Dendritic cell treated with granulocyte-macrophage colony-stimulating factor and Interleukin-4, amounts not matched to agents 40 ng/mL and 50 ng/mL, for 4 days (primary cell): Measurements from ENCODE around the gene C10orf95.
A peak's percentile ranks its signal among the peaks of the same experiment; 100 is the strongest.
"Not testable (repeated sequence)": the region's sequence is repeated elsewhere in the genome, so short reads cannot be mapped to it uniquely, and the experiment has no call there.

Experiments
- H3K27ac Mint-ChIP-seq: one replicate; pipeline ENCODE4 v1.8.0; 2022; ENCODE audit warnings: mild to moderate bottlenecking, mixed read lengths
- H3K27me3 Mint-ChIP-seq: one replicate; pipeline ENCODE4 v1.8.0; 2022; ENCODE audit warnings: mild to moderate bottlenecking, mixed read lengths
- H3K36me3 Mint-ChIP-seq: one replicate; pipeline ENCODE4 v1.8.0; 2022; ENCODE audit warnings: low read depth, mixed read lengths
- H3K4me1 Mint-ChIP-seq: one replicate; pipeline ENCODE4 v1.8.0; 2022; ENCODE audit warnings: low read depth, mixed read lengths
- H3K4me3 Mint-ChIP-seq: one replicate; pipeline ENCODE4 v1.8.0; 2022; ENCODE audit warnings: mild to moderate bottlenecking, moderate library complexity, mixed read lengths
- H3K9me3 Mint-ChIP-seq: one replicate; pipeline ENCODE4 v1.8.0; 2022; ENCODE audit warnings: mixed read lengths
- intact Hi-C: fragments of 100-400 bp; cut with micrococcal nuclease; formaldehyde crosslinking; loops from one replicate; pipeline ENCODE4 v1.15.0; 2022

C10orf95 gene

GRCh38 chr10:102457591-102458150, 6.3 kb upstream of the C10orf95 start:
- Mint-ChIP-seq H3K27ac (no peak overlapping the region), H3K36me3 (peaks cover 12% of the 10 kb centered on the region), H3K9me3 (no peaks in the 10 kb centered on the region), H3K4me1 (peaks cover 52% of the 10 kb centered on the region), H3K27me3 (peaks cover 11% of the 10 kb centered on the region), H3K4me3 (no peak overlapping the region)
- intact Hi-C loops, result no loop called here

- Mint-ChIP-seq H3K4me1 (peaks cover 52% of the 10 kb centered on the region), H3K4me3 (no peak overlapping the region), H3K27ac (no peak overlapping the region), H3K9me3 (no peaks in the 10 kb centered on the region), H3K36me3 (peaks cover 5% of the 10 kb centered on the region), H3K27me3 (no peaks in the 10 kb centered on the region)
- intact Hi-C loops, result no loop called here
Measured at GRCh38 chr10:102455893-102456471, 4.6 kb upstream of the C10orf95 start.

GRCh38 chr10:102454662-102455487, 3.5 kb upstream of the C10orf95 start:
- Mint-ChIP-seq H3K4me1 (peaks cover 52% of the 10 kb centered on the region), H3K27ac (peak overlapping the region; percentile 89)
- intact Hi-C loops, H3K4me3 Mint-ChIP-seq, H3K9me3 Mint-ChIP-seq, H3K27me3 Mint-ChIP-seq, H3K36me3 Mint-ChIP-seq: not testable (repeated sequence)

- H3K36me3 Mint-ChIP-seq, result peaks cover 11% of the 10 kb centered on the region
- H3K27ac Mint-ChIP-seq, result peak overlapping the region; percentile 89
- peaks cover 61% of the 10 kb centered on the region for H3K4me1 Mint-ChIP-seq
- intact Hi-C loops, result loop anchor here (1.0 to 2.0 kb wide), 2 partner anchors 21 to 26 kb away; partner anchors contain the start of gene CUEDC2
- H3K27me3 Mint-ChIP-seq, result no peaks in the 10 kb centered on the region
- no peaks in the 10 kb centered on the region for H3K9me3 Mint-ChIP-seq
- H3K4me3 Mint-ChIP-seq, result no peak overlapping the region
Measured at GRCh38 chr10:102453502-102453901, 2.2 kb upstream of the C10orf95 start.

- Mint-ChIP-seq H3K4me3 (peak overlapping the region; percentile 61), H3K27ac (peak overlapping the region; percentile 89), H3K9me3 (no peaks in the 10 kb centered on the region), H3K4me1 (peaks cover 61% of the 10 kb centered on the region), H3K36me3 (peaks cover 11% of the 10 kb centered on the region), H3K27me3 (no peaks in the 10 kb centered on the region)
- intact Hi-C loops, result loop anchor here (1.0 to 2.0 kb wide), 2 partner anchors 20 to 26 kb away; partner anchors contain the start of gene CUEDC2
Measured at GRCh38 chr10:102452672-102453340, 1.5 kb upstream of the C10orf95 start.

GRCh38 chr10:102450374-102451104, 804 bp downstream of the C10orf95 start:
- peaks cover 11% of the 10 kb centered on the region for H3K36me3 Mint-ChIP-seq
- peaks cover 52% of the 10 kb centered on the region for H3K4me1 Mint-ChIP-seq
- no peaks in the 10 kb centered on the region for H3K9me3 Mint-ChIP-seq
- H3K4me3 Mint-ChIP-seq, result peak overlapping the region; percentile 83
- intact Hi-C loops, result no loop called here
- H3K27ac Mint-ChIP-seq, result peak overlapping the region; percentile 89
- no peaks in the 10 kb centered on the region for H3K27me3 Mint-ChIP-seq

- intact Hi-C loops, result no loop called here
- peak overlapping the region; percentile 87 for H3K27ac Mint-ChIP-seq
- peak overlapping the region; percentile 83 for H3K4me3 Mint-ChIP-seq
Measured at GRCh38 chr10:102450124-102450373, 1.3 kb downstream of the C10orf95 start.

GRCh38 chr10:102449321-102450123, 1.8 kb downstream of the C10orf95 start:
- peaks cover 48% of the 10 kb centered on the region for H3K4me1 Mint-ChIP-seq
- peak overlapping the region; percentile 83 for H3K4me3 Mint-ChIP-seq
- intact Hi-C loops, result no loop called here
- H3K9me3 Mint-ChIP-seq, result no peaks in the 10 kb centered on the region
- H3K27me3 Mint-ChIP-seq, result no peaks in the 10 kb centered on the region
- H3K36me3 Mint-ChIP-seq, result peaks cover 11% of the 10 kb centered on the region
- peak overlapping the region; percentile 87 for H3K27ac Mint-ChIP-seq

More at GRCh38 chr10:102450124-102450373, 1.3 kb downstream of the C10orf95 start:
- Mint-ChIP-seq H3K9me3 (no peaks in the 10 kb centered on the region), H3K4me1 (peaks cover 52% of the 10 kb centered on the region), H3K27me3 (no peaks in the 10 kb centered on the region), H3K36me3 (peaks cover 11% of the 10 kb centered on the region)

GRCh38 chr10:102444851-102445250, 6.5 kb downstream of the C10orf95 start:
- intact Hi-C loops, result no loop called here
- no peaks in the 10 kb centered on the region for H3K27me3 Mint-ChIP-seq
- H3K27ac Mint-ChIP-seq, result no peak overlapping the region
- peaks cover 27% of the 10 kb centered on the region for H3K4me1 Mint-ChIP-seq
- H3K9me3 Mint-ChIP-seq, result no peaks in the 10 kb centered on the region
- H3K36me3 Mint-ChIP-seq, result peaks cover 13% of the 10 kb centered on the region
- H3K4me3 Mint-ChIP-seq, result no peak overlapping the region

GRCh38 chr10:102438374-102438773, 13.0 kb downstream of the C10orf95 start:
- H3K4me3 Mint-ChIP-seq, result peak overlapping the region; percentile 75
- H3K27ac Mint-ChIP-seq, result peak overlapping the region; percentile 65
- H3K36me3 Mint-ChIP-seq, result peaks cover 26% of the 10 kb centered on the region
- peaks cover 65% of the 10 kb centered on the region for H3K4me1 Mint-ChIP-seq
- H3K27me3 Mint-ChIP-seq, result no peaks in the 10 kb centered on the region
- no peaks in the 10 kb centered on the region for H3K9me3 Mint-ChIP-seq
- intact Hi-C loops, result no loop called here

- intact Hi-C loops, result no loop called here
- peak overlapping the region; percentile 75 for H3K4me3 Mint-ChIP-seq
Measured at GRCh38 chr10:102437515-102437914, 13.8 kb downstream of the C10orf95 start.

GRCh38 chr10:102436312-102436711, 15.0 kb downstream of the C10orf95 start:
- intact Hi-C loops, result no loop called here
- Mint-ChIP-seq H3K36me3 (peaks cover 39% of the 10 kb centered on the region), H3K27ac (peak overlapping the region; percentile 87), H3K27me3 (no peaks in the 10 kb centered on the region), H3K4me3 (peak overlapping the region; percentile 75), H3K4me1 (peaks cover 75% of the 10 kb centered on the region), H3K9me3 (no peaks in the 10 kb centered on the region)

More at GRCh38 chr10:102437515-102437914, 13.8 kb downstream of the C10orf95 start:
- Mint-ChIP-seq H3K4me1 (peaks cover 74% of the 10 kb centered on the region), H3K27me3 (no peaks in the 10 kb centered on the region), H3K9me3 (no peaks in the 10 kb centered on the region), H3K27ac (peak overlapping the region; percentile 65), H3K36me3 (peaks cover 27% of the 10 kb centered on the region)
